HepG2 (cell line): Measurements from ENCODE around the gene MYO5B. TPM values are rescaled to one million over a fixed set of nuclear protein-coding genes. Genes with fewer than 3 reads are reported as not detected.

ENCODE experiments used
- ATAC-seq: fragments of 200-7000 bp; cut with Tn5 transposase; 3 replicates; pipeline ENCODE4 v1.9.1; 2020; ENCODE audit warnings: mild to moderate bottlenecking, moderate library complexity
- BruUV-seq: library from RNA; stranded (reverse); fragments of 400-500 nt; replicated peaks from 2 replicates; lab custom pipeline; 2021; lab: Mats Ljungman, UMichigan
- CTCF ChIA-PET: fragments of 300-600 bp; formaldehyde crosslinking; extraction: SDS; loops from one replicate; lab custom pipeline; 2021; ENCODE audit warnings: low total read pairs, inconsistent platforms, low intra/inter-chr PET ratio; lab: Yijun Ruan, JAX
- POLR2A ChIA-PET: fragments of 350-600 bp; sonication (Branson Sonifier 250); formaldehyde crosslinking; loops from one replicate; lab custom pipeline; 2020; ENCODE audit warnings: antibody characterized with exemption, inconsistent platforms; lab: Yijun Ruan, JAX
- DNase-seq: peaks from one replicate; pipeline ENCODE4 v3.0.0-alpha.2; 2015; ENCODE audit warnings: low spot score
- FAIRE-seq: peaks from 3 replicates; lab custom pipeline; 2011; peaks lifted over from hg19 to GRCh38; lab: Jason Lieb, UNC
- H2AFZ ChIP-seq: one replicate; pipeline ENCODE4 v1.6.1; 2011; ENCODE audit warnings: low read length, inconsistent platforms
- H3K27ac ChIP-seq: fragments of 300-600 bp; 3 replicates; pipeline ENCODE4 v1.8.0; 2011; ENCODE audit warnings: mixed run types, mild to moderate bottlenecking, mixed read lengths, low read length, inconsistent platforms; ENCODE audit not compliant: insufficient read depth; ENCODE audit errors: extremely low read length
- H3K27me3 ChIP-seq, 2 experiments: fragments of 200-600 bp in 1 of 2; 2 replicates in 1 of 2; 3 replicates in 1 of 2; pipeline versions ENCODE4 v1.6.0 to v1.8.0; 2011; ENCODE audit warnings: low read length in 2 of 2, mild to moderate bottlenecking in 2 of 2, moderate library complexity in 2 of 2, inconsistent platforms in 1 of 2; ENCODE audit not compliant: insufficient read depth in 2 of 2, control insufficient read depth in 1 of 2
- H3K36me3 ChIP-seq, 2 experiments: fragments of 200-600 bp in 1 of 2; replicated peaks in 1 of 2; 2 replicates in 1 of 2; 3 replicates in 1 of 2; pipeline versions ENCODE4 v1.5.1 to v1.8.0; 2011; ENCODE audit warnings: low read length in 2 of 2, inconsistent platforms in 1 of 2; ENCODE audit not compliant: insufficient read depth in 2 of 2, control insufficient read depth in 1 of 2
- H3K4me1 ChIP-seq: 2 replicates; pipeline ENCODE4 v1.5.1; 2012; ENCODE audit warnings: low read length, inconsistent platforms; ENCODE audit not compliant: insufficient read depth
- H3K4me2 ChIP-seq: 2 replicates; pipeline ENCODE4 v1.6.0; 2011; ENCODE audit warnings: low read depth, low read length, inconsistent platforms
- H3K4me3 ChIP-seq, 3 experiments: fragments of 200-600 bp in 1 of 3; sonication (generic), shearing (Covaris generic) in 1 of 3; replicated peaks in 1 of 3; 2 replicates each; pipeline ENCODE4 v1.5.1; 2011 to 2016; ENCODE audit warnings: low read length in 3 of 3, inconsistent platforms in 2 of 3, low read depth in 2 of 3, mild to moderate bottlenecking in 2 of 3, control low read depth in 1 of 3, mixed read lengths in 1 of 3; ENCODE audit not compliant: insufficient read depth in 1 of 3
- H3K79me2 ChIP-seq: one replicate; pipeline ENCODE4 v1.6.1; 2011; ENCODE audit warnings: low read length, inconsistent platforms; ENCODE audit not compliant: insufficient read depth
- H3K9ac ChIP-seq: 2 replicates; pipeline ENCODE4 v1.6.0; 2011; ENCODE audit warnings: mild to moderate bottlenecking, low read depth, low read length, inconsistent platforms; ENCODE audit not compliant: insufficient read depth
- H3K9me3 ChIP-seq: 2 replicates; pipeline ENCODE4 v1.5.1; 2012; ENCODE audit warnings: mild to moderate bottlenecking, low read length
- H4K20me1 ChIP-seq: 2 replicates; pipeline ENCODE4 v1.6.0; 2011; ENCODE audit warnings: inconsistent platforms, mild to moderate bottlenecking, low read length, moderate library complexity; ENCODE audit not compliant: insufficient read depth
- BCL6 ChIP-seq: IDR thresholded peaks from 2 replicates; pipeline ENCODE4 v1.6.1; 2016; ENCODE audit warnings: missing genetic modification reagents, missing compliant biosample characterization
- EP300 ChIP-seq, 3 experiments: sonication (generic) in 1 of 3; formaldehyde crosslinking in 1 of 3; IDR thresholded peaks; 2 replicates each; pipeline versions ENCODE4 v1.5.1 to v1.6.1; 2011 to 2020; ENCODE audit warnings: low read depth in 2 of 3, low read length in 2 of 3, borderline replicate concordance in 1 of 3, improper control_type of control experiment in 1 of 3, mild to moderate bottlenecking in 1 of 3, missing genetic modification reagents in 1 of 3, moderate library complexity in 1 of 3
- ETV5 ChIP-seq: IDR thresholded peaks from 2 replicates; pipeline ENCODE4 v1.6.1; 2018; ENCODE audit warnings: missing biosample characterization, missing genetic modification reagents, inconsistent platforms, borderline replicate concordance
- HMG20B ChIP-seq: conservative IDR thresholded peaks from 2 replicates; pipeline ENCODE4 v1.6.1; 2016; ENCODE audit warnings: missing genetic modification reagents, missing compliant biosample characterization
- HNF4A ChIP-seq: sonication (generic); formaldehyde crosslinking; IDR thresholded peaks from 2 replicates; pipeline ENCODE4 v1.4.0; 2020; ENCODE audit warnings: missing genetic modification reagents
- HNF4G ChIP-seq, 2 experiments: sonication (generic) in 1 of 2; formaldehyde crosslinking in 1 of 2; IDR thresholded peaks; 2 replicates each; pipeline versions ENCODE4 v1.4.0 to v1.6.1; 2011 to 2020; ENCODE audit warnings: borderline replicate concordance in 2 of 2, low read depth in 2 of 2, mild to moderate bottlenecking in 2 of 2, low read length in 1 of 2, missing genetic modification reagents in 1 of 2, moderate library complexity in 1 of 2
- MAFK ChIP-seq, 2 experiments: IDR thresholded peaks in 1 of 2; conservative IDR thresholded peaks in 1 of 2; 2 replicates each; pipeline ENCODE4 v1.6.1; 2011; ENCODE audit warnings: improper control_type of control experiment in 2 of 2, low read length in 2 of 2
- MIXL1 ChIP-seq: IDR thresholded peaks from 2 replicates; pipeline ENCODE4 v1.6.1; 2016
- POGZ ChIP-seq: sonication (generic); formaldehyde crosslinking; IDR thresholded peaks from 2 replicates; pipeline ENCODE4 v1.4.0; 2020; ENCODE audit warnings: mild to moderate bottlenecking, missing genetic modification reagents
- RCOR2 ChIP-seq: IDR thresholded peaks from 2 replicates; pipeline ENCODE4 v1.6.1; 2016; ENCODE audit warnings: missing biosample characterization, missing genetic modification reagents
- SOX13 ChIP-seq, 3 experiments: fragments of 450-650 bp in 1 of 3; sonication (generic) in 1 of 3; formaldehyde crosslinking in 1 of 3; IDR thresholded peaks in 2 of 3; conservative IDR thresholded peaks in 1 of 3; 2 replicates each; pipeline versions ENCODE4 v1.5.0 to v1.6.1; 2016 to 2020; ENCODE audit warnings: antibody characterized with exemption in 1 of 3, mild to moderate bottlenecking in 1 of 3, missing compliant biosample characterization in 1 of 3, missing genetic modification reagents in 1 of 3, moderate library complexity in 1 of 3
- SRSF9 ChIP-seq: fragments of 200-400 bp; formaldehyde crosslinking; IDR thresholded peaks from 2 replicates; pipeline ENCODE4 v1.6.1; 2018; ENCODE audit warnings: borderline replicate concordance, mild to moderate bottlenecking, low read depth, low read length; ENCODE audit not compliant: insufficient read depth, poor library complexity, severe bottlenecking
- TCF7 ChIP-seq: sonication (generic); IDR thresholded peaks from 2 replicates; pipeline ENCODE4 v1.6.1; 2016; ENCODE audit warnings: antibody characterized with exemption, low read depth
- TEAD3 ChIP-seq: optimal IDR thresholded peaks from 2 replicates; pipeline ENCODE3; 2016; ENCODE audit warnings: borderline replicate concordance
- ZFAT ChIP-seq: sonication (generic); formaldehyde crosslinking; conservative IDR thresholded peaks from 2 replicates; pipeline ENCODE4 v1.8.1; 2023; ENCODE audit warnings: missing genetic modification reagents, inconsistent platforms
- ZNF264 ChIP-seq: sonication (generic); formaldehyde crosslinking; IDR thresholded peaks from 2 replicates; pipeline ENCODE4 v1.4.0; 2020; ENCODE audit warnings: missing genetic modification reagents
- ZNF644 ChIP-seq: IDR thresholded peaks from 2 replicates; pipeline ENCODE4 v1.6.1; 2016; ENCODE audit warnings: low read depth
- ZNF7 ChIP-seq: IDR thresholded peaks from 2 replicates; pipeline ENCODE4 v1.6.1; 2016; ENCODE audit warnings: missing biosample characterization, missing genetic modification reagents
- WGBS: methylation state at CpG from one replicate; pipeline ENCODE4 v1.1.6; 2017; ENCODE audit warnings: low lambda C conversion rate; 5-methylcytosine and 5-hydroxymethylcytosine counted together
- in situ Hi-C: cut with HindIII; loops from 2 replicates; pipeline ENCODE4 v1.10.0; 2017; ENCODE audit warnings: low pct_unique_long_range_greater_than_20kb; ENCODE audit not compliant: extremely low pct_ligation_motif_present
- intact Hi-C: fragments of 100-400 bp; cut with micrococcal nuclease; formaldehyde crosslinking; loops from one replicate; pipeline ENCODE4 v1.10.0; 2022; ENCODE audit not compliant: unreplicated experiment
- polyA plus RNA-seq, 8 experiments: library from polyadenylated mRNA; depleted of rRNA in 3 of 8; stranded (reverse) in 7 of 8; unstranded in 1 of 8; fragments of >200 nt; fragmentation: Illumina TruSeq in 4 of 8; extraction: Trizol in 4 of 8; gene quantifications; 2 replicates each; pipeline versions ENCODE4 v1.2.1 to v1.2.3, GENCODE V29; 2011 to 2016; ENCODE audit warnings: low read depth in 4 of 8, missing spikeins in 1 of 8, mixed read lengths in 1 of 8; ENCODE audit not compliant: insufficient read depth in 1 of 8
- total RNA-seq, 5 experiments: library from RNA; depleted of rRNA; stranded (reverse); fragments of >200 nt; fragmentation: Illumina TruSeq; extraction: Trizol; gene quantifications; 2 replicates each; pipeline ENCODE4 v1.2.3, GENCODE V29; 2016; ENCODE audit warnings: low read depth in 1 of 5
- TF ChIP-seq, protein P1 (sequence below): IDR thresholded peaks from 2 replicates; pipeline ENCODE4 v1.6.1; 2016; ENCODE audit warnings: mild to moderate bottlenecking
- TF ChIP-seq, protein P2 (sequence below): sonication (generic); formaldehyde crosslinking; conservative IDR thresholded peaks from 2 replicates; pipeline ENCODE4 v1.4.0; 2020; ENCODE audit warnings: mild to moderate bottlenecking, missing genetic modification reagents, moderate library complexity

Gene MYO5B
- total and polyA plus RNA-seq, 2 of the 13 experiments (the other 11 are each of a cell fraction or from before 2014, with no cell fraction given), result 13.1 to 24.0 TPM

DNA sequence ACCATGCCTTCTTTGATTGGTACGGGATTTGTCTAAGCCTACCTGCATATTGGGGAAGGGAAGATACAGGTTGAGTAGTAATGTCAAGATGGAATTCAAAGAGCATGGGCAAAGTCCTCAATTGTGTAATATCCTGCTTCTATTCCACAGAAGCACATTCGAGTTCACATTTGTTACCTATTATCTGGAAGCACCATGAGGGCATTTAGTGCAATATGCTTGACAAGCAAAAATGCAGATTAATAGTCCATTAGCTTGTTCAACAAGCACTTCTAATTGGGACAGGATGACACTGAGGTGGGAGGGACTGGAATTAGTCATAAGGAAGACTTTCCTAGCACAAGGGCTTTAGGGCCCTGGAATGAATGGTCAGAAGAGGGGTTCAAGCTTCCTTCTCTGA lies 40.5 kb downstream of the MYO5B start:
- Histone ChIP-seq H3K27me3 (no peaks in the 10 kb centered on the region), H3K9me3 (no peaks in the 10 kb centered on the region), H3K4me3 (no peak overlapping the region), H3K36me3 (no peaks in the 10 kb centered on the region), H3K4me1 (peaks cover 30% of the 10 kb centered on the region), H2AFZ (no peak overlapping the region), H3K79me2 (no peaks in the 10 kb centered on the region), H4K20me1 (no peaks in the 10 kb centered on the region), H3K4me2 (peak overlapping the region; percentile 18; the same call in 1 of the 2 replicates), H3K27ac (no peak overlapping the region), H3K9ac (no peak overlapping the region)
- no TSS peak for BruUV-seq
- 29% methylated on average over 2 of the region's 2 CpGs for WGBS
- POLR2A ChIA-PET, result interaction anchor here (1.1 kb wide), 1 partner anchor 41 kb away, joined by 3 read pairs; no protein-coding TSS in a partner anchor
- in situ Hi-C loops (no loop called here), intact Hi-C loops (no loop called here)
- CTCF ChIA-PET, result no interaction called here
- DNase-seq (peak; percentile 48), FAIRE-seq (peak; percentile 59), ATAC-seq (peak; percentile 31; the same call in 1 of the 3 replicates)
- TF ChIP-seq ZFAT (CRISPR knock-in tag) (peak; percentile 84; the same call in 1 of the 2 replicates), ZNF7 (no peak), BCL6 (CRISPR knock-in tag) (peak; percentile 47), HNF4A (CRISPR knock-in tag) (peak; percentile 86), SOX13 (IDR thresholded peaks at IDR 0.05) (no peak), SOX13 (CRISPR knock-in tag; conservative IDR thresholded peaks at IDR 0.05 in 1 of 2, IDR thresholded peaks at IDR 0.05 in 1 of 2) (peak in 1 of 2 experiments; percentile 19; a peak in 1 of 4 replicates), EP300 (IDR thresholded peaks at IDR 0.05; ENCODE audit: low read depth in 2 of 2, low read length in 2 of 2) (0 out of 4 replicates have a peak, but pooled peaks of 1 of the 2 experiments have one; percentile 26), EP300 (CRISPR knock-in tag; IDR thresholded peaks at IDR 0.05; ENCODE audit: borderline replicate concordance) (no peak), HNF4G (IDR thresholded peaks at IDR 0.05; ENCODE audit: borderline replicate concordance, low read depth, low read length) (peak; percentile 83), HNF4G (CRISPR knock-in tag; IDR thresholded peaks at IDR 0.05; ENCODE audit: borderline replicate concordance, low read depth) (no peak), MIXL1 (CRISPR knock-in tag) (0 out of 2 replicates have a peak, but pooled peaks have one; percentile 37), ETV5 (CRISPR knock-in tag) (peak; percentile 58; the same call in 1 of the 2 replicates), TEAD3 (no peak), POGZ (CRISPR knock-in tag) (peak; percentile 48; the same call in 1 of the 2 replicates), ZNF644 (peak; percentile 84), ZNF264 (CRISPR knock-in tag) (no peak), TCF7 (no peak), HMG20B (CRISPR knock-in tag) (no peak), RCOR2 (CRISPR knock-in tag) (peak; percentile 49; the same call in 1 of the 2 replicates), SRSF9 (no peak), MAFK (conservative IDR thresholded peaks at IDR 0.05 in 1 of 2, IDR thresholded peaks at IDR 0.05 in 1 of 2; ENCODE audit: low read length in 2 of 2) (peak in 1 of 2 experiments; percentile 34; a peak in 1 of 4 replicates)
- TF ChIP-seq, protein P1, sequence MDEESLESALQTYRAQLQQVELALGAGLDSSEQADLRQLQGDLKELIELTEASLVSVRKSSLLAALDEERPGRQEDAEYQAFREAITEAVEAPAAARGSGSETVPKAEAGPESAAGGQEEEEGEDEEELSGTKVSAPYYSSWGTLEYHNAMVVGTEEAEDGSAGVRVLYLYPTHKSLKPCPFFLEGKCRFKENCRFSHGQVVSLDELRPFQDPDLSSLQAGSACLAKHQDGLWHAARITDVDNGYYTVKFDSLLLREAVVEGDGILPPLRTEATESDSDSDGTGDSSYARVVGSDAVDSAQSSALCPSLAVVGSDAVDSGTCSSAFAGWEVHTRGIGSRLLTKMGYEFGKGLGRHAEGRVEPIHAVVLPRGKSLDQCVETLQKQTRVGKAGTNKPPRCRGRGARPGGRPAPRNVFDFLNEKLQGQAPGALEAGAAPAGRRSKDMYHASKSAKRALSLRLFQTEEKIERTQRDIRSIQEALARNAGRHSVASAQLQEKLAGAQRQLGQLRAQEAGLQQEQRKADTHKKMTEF (CRISPR knock-in tag), result 0 out of 2 replicates have a peak, but pooled peaks have one; percentile 25
- TF ChIP-seq, protein P2, sequence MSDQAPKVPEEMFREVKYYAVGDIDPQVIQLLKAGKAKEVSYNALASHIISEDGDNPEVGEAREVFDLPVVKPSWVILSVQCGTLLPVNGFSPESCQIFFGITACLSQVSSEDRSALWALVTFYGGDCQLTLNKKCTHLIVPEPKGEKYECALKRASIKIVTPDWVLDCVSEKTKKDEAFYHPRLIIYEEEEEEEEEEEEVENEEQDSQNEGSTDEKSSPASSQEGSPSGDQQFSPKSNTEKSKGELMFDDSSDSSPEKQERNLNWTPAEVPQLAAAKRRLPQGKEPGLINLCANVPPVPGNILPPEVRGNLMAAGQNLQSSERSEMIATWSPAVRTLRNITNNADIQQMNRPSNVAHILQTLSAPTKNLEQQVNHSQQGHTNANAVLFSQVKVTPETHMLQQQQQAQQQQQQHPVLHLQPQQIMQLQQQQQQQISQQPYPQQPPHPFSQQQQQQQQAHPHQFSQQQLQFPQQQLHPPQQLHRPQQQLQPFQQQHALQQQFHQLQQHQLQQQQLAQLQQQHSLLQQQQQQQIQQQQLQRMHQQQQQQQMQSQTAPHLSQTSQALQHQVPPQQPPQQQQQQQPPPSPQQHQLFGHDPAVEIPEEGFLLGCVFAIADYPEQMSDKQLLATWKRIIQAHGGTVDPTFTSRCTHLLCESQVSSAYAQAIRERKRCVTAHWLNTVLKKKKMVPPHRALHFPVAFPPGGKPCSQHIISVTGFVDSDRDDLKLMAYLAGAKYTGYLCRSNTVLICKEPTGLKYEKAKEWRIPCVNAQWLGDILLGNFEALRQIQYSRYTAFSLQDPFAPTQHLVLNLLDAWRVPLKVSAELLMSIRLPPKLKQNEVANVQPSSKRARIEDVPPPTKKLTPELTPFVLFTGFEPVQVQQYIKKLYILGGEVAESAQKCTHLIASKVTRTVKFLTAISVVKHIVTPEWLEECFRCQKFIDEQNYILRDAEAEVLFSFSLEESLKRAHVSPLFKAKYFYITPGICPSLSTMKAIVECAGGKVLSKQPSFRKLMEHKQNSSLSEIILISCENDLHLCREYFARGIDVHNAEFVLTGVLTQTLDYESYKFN (CRISPR knock-in tag), result 0 out of 2 replicates have a peak, but pooled peaks have one; percentile 30
